ENCODE results near the gene INHBB.

Gene INHBB

GRCh38 chr2:120399889-120400240, 53.9 kb downstream of the INHBB start:
- DNase-seq = no peak

GRCh38 chr2:120400551-120400950, 54.6 kb downstream of the INHBB start:
- no peak for DNase-seq

Data from GOT3 (cell line).